Right lobe of liver (tissue), 4 donors: ENCODE measurements around the gene ACIN1.

ENCODE experiments used
- POLR2A ChIP-seq: fragments of 450-650 bp; IDR thresholded peaks from one replicate; pipeline ENCODE4 v1.6.1; 2017; ENCODE audit warnings: antibody characterized with exemption, mild to moderate bottlenecking
- TF ChIP-seq, protein P1 (sequence below), 4 donors: fragments of 200-600 bp in 3 of 4; fragments of 450-650 bp in 1 of 4; IDR thresholded peaks; one replicate each; pipeline versions ENCODE4 v1.5.1 to v1.8.0; 2016 to 2022; ENCODE audit warnings: antibody characterized with exemption in 4 of 4, mild to moderate bottlenecking in 2 of 4
- donor health status: DM: no; HTN: no; CAD: no.
- donor health status: DM: no; HTN: no; CAD: no.
- donor health status: DM: no; HTN: yes; CAD: no.

DNA sequence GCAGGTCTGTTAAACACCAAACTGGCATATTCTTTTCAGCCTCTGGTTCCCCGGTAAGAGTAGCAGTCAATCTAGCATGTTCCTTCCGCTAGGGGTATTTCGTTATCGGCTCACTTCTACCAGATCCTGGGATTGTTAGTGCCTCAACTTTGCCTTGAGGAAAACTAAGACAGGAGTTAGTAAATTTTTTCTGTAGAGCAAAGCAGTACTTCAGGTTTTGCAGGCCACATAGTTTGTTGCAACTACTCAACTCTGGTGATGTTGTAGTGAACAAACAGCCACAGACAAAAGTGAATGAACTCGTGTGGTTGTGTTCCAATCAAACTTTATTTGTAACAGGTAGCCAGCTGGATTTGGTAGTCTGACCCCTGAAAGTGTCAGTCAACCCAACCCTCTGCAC is 31.3 kb downstream of the ACIN1 start:
- TF ChIP-seq, protein P1, sequence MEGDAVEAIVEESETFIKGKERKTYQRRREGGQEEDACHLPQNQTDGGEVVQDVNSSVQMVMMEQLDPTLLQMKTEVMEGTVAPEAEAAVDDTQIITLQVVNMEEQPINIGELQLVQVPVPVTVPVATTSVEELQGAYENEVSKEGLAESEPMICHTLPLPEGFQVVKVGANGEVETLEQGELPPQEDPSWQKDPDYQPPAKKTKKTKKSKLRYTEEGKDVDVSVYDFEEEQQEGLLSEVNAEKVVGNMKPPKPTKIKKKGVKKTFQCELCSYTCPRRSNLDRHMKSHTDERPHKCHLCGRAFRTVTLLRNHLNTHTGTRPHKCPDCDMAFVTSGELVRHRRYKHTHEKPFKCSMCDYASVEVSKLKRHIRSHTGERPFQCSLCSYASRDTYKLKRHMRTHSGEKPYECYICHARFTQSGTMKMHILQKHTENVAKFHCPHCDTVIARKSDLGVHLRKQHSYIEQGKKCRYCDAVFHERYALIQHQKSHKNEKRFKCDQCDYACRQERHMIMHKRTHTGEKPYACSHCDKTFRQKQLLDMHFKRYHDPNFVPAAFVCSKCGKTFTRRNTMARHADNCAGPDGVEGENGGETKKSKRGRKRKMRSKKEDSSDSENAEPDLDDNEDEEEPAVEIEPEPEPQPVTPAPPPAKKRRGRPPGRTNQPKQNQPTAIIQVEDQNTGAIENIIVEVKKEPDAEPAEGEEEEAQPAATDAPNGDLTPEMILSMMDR (IDR thresholded peaks at IDR 0.05), result no peak
- TF ChIP-seq POLR2A, result no peak
